Peyer's patch (tissue), 4 donors: ENCODE measurements around the gene PSTPIP2.
"Not testable (repeated sequence)": the region's sequence is repeated elsewhere in the genome, so short reads cannot be mapped to it uniquely, and the experiment has no call there.

Experiments
- POLR2A ChIP-seq, 2 donors: fragments of 450-650 bp; IDR thresholded peaks; one replicate each; pipeline ENCODE4 v1.5.1; 2017; ENCODE audit warnings: antibody characterized with exemption in 2 of 2, mild to moderate bottlenecking in 2 of 2, moderate library complexity in 2 of 2
- TF ChIP-seq, protein P1 (sequence below), 6 experiments: fragments of 450-650 bp in 4 of 6; fragments of 200-600 bp in 2 of 6; sonication (generic) in 1 of 6; IDR thresholded peaks; one replicate each; pipeline ENCODE4 v1.5.1; 2017 to 2019; ENCODE audit warnings: antibody characterized with exemption in 6 of 6, mild to moderate bottlenecking in 3 of 6, moderate library complexity in 1 of 6

DNA sequence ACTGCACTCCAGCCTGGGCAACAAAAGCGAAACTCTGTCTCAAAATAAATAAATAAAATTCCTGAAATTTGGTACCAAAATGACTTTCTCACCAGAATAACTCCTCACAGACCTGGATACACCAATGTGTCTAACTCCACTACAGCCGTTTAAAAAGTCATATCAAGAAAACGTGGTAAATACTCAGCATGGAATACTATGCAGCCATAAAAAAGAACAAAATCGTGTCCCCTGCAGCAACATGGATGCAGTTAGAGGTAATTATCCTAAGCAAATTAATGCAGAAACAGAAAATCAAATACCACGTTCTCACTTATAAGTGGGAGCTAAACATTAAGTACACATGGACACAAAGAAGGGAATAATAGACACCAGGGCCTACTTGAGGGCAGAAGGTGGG is 107.1 kb downstream of the PSTPIP2 start:
- TF ChIP-seq, protein P1, sequence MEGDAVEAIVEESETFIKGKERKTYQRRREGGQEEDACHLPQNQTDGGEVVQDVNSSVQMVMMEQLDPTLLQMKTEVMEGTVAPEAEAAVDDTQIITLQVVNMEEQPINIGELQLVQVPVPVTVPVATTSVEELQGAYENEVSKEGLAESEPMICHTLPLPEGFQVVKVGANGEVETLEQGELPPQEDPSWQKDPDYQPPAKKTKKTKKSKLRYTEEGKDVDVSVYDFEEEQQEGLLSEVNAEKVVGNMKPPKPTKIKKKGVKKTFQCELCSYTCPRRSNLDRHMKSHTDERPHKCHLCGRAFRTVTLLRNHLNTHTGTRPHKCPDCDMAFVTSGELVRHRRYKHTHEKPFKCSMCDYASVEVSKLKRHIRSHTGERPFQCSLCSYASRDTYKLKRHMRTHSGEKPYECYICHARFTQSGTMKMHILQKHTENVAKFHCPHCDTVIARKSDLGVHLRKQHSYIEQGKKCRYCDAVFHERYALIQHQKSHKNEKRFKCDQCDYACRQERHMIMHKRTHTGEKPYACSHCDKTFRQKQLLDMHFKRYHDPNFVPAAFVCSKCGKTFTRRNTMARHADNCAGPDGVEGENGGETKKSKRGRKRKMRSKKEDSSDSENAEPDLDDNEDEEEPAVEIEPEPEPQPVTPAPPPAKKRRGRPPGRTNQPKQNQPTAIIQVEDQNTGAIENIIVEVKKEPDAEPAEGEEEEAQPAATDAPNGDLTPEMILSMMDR (IDR thresholded peaks at IDR 0.05): not testable (repeated sequence)
- TF ChIP-seq POLR2A (IDR thresholded peaks at IDR 0.05): not testable (repeated sequence)
